PFSK-1 (cell line): ENCODE measurements around the gene PRC1.

Experiments used
- POLR2AphosphoS5 ChIP-seq: IDR thresholded peaks from 2 replicates; pipeline ENCODE4 v1.6.1; 2012; ENCODE audit warnings: low read depth, mild to moderate bottlenecking, control low read depth, low read length, moderate library complexity
- REST ChIP-seq, 2 experiments: IDR thresholded peaks; 2 replicates each; pipeline versions ENCODE4 v1.6.1 to v1.8.0; 2011 to 2012; ENCODE audit warnings: low read depth in 2 of 2, low read length in 2 of 2, control low read depth in 1 of 2, inconsistent platforms in 1 of 2, mild to moderate bottlenecking in 1 of 2, moderate library complexity in 1 of 2; ENCODE audit not compliant: insufficient read depth in 1 of 2
- TAF1 ChIP-seq: IDR thresholded peaks from 2 replicates; pipeline ENCODE4 v1.6.1; 2012; ENCODE audit warnings: low read length, control low read depth, borderline replicate concordance; ENCODE audit not compliant: insufficient read depth

- no peak for TF ChIP-seq TAF1
- TF ChIP-seq POLR2AphosphoS5 = no peak
- TF ChIP-seq REST (IDR thresholded peaks at IDR 0.05; ENCODE audit: insufficient read depth in 1 of 2, low read depth in 2 of 2, low read length in 2 of 2) = no peak
Measured at GRCh38 chr15:90947577-90948357, 46.6 kb downstream of the PRC1 start.
